Esophagus muscularis mucosa (tissue), 4 donors: ENCODE data around the gene IKZF1.

Experiments used
- EP300 ChIP-seq: sonication (generic); formaldehyde crosslinking; IDR thresholded peaks from one replicate; pipeline ENCODE4 v1.6.1; 2017; ENCODE audit warnings: antibody characterized with exemption
- POLR2A ChIP-seq: fragments of 450-650 bp; IDR thresholded peaks from one replicate; pipeline ENCODE4 v1.6.1; 2017; ENCODE audit warnings: antibody characterized with exemption, moderate library complexity, mild to moderate bottlenecking, low read depth
- POLR2AphosphoS5 ChIP-seq, 2 donors: sonication (generic); formaldehyde crosslinking; IDR thresholded peaks; one replicate each; pipeline ENCODE4 v1.6.1; 2017; ENCODE audit warnings: antibody characterized with exemption in 2 of 2
- TF ChIP-seq, protein P1 (sequence below), 3 experiments: fragments of 200-600 bp in 2 of 3; fragments of 450-650 bp in 1 of 3; sonication (generic) in 2 of 3; IDR thresholded peaks; one replicate each; pipeline ENCODE4 v1.5.1; 2017 to 2019; ENCODE audit warnings: antibody characterized with exemption in 3 of 3, mild to moderate bottlenecking in 2 of 3, moderate library complexity in 1 of 3

GRCh38 chr7:50306494-50307367 lies 2.2 kb downstream of the IKZF1 start:
- TF ChIP-seq, protein P1, sequence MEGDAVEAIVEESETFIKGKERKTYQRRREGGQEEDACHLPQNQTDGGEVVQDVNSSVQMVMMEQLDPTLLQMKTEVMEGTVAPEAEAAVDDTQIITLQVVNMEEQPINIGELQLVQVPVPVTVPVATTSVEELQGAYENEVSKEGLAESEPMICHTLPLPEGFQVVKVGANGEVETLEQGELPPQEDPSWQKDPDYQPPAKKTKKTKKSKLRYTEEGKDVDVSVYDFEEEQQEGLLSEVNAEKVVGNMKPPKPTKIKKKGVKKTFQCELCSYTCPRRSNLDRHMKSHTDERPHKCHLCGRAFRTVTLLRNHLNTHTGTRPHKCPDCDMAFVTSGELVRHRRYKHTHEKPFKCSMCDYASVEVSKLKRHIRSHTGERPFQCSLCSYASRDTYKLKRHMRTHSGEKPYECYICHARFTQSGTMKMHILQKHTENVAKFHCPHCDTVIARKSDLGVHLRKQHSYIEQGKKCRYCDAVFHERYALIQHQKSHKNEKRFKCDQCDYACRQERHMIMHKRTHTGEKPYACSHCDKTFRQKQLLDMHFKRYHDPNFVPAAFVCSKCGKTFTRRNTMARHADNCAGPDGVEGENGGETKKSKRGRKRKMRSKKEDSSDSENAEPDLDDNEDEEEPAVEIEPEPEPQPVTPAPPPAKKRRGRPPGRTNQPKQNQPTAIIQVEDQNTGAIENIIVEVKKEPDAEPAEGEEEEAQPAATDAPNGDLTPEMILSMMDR (IDR thresholded peaks at IDR 0.05) = no peak
- TF ChIP-seq POLR2AphosphoS5 (IDR thresholded peaks at IDR 0.05) (no peak), EP300 (no peak), POLR2A (no peak)
